HG02759 (cell line): ENCODE results near the gene MYL11.

ENCODE experiments used
- ATAC-seq: cut with Tn5 transposase; IDR thresholded peaks from one replicate; pipeline ENCODE4 v1.9.1; 2021; ENCODE audit warnings: mild to moderate bottlenecking, moderate library complexity; ENCODE audit not compliant: unreplicated experiment

Gene MYL11

GRCh38 chr16:30416624-30417528 lies 42.3 kb downstream of the MYL11 start:
- no peak for ATAC-seq

GRCh38 chr16:30417529-30418349 lies 43.1 kb downstream of the MYL11 start:
- ATAC-seq = peak; percentile 83

- ATAC-seq = no peak
Measured at GRCh38 chr16:30418350-30419181, 44.0 kb downstream of the MYL11 start.

GRCh38 chr16:30421010-30421409 lies 46.4 kb downstream of the MYL11 start:
- no peak for ATAC-seq
